GM19467 (cell line): ENCODE measurements around the gene TMTC2.

Experiments
- ATAC-seq: cut with Tn5 transposase; IDR thresholded peaks from one replicate; pipeline ENCODE4 v1.9.1; 2021; ENCODE audit warnings: mild to moderate bottlenecking, moderate library complexity; ENCODE audit not compliant: unreplicated experiment

Gene TMTC2

DNA sequence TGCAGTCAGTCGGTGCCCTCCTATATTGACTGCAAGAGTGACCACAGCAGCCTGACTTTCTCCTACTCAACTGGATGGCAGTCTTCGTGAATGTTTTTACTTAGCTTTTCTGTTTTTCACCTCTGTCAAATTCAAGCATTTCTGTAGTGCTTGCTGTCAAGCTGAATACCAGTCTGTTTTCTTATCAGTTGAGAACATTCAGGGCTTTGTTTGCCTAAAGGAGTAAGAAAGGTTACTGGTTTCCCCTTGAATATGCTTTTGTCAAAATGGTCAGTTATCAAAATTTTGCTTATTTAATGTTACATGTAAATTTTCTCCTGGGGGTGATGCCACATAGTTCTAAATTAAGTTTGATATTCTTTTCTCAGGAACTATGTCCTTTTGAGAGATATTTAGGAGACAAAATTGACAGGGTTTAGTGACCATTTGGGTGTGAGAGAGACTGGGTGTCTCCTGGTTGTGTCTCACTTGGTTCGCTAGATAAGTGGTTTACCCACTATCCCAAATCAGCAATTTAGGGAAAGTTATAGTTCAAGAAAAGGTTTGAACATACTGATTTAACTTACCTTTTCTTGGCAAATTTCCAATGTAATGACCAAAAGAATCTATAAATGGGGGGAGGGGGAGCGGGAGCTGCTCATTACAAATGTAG lies 366.3 kb downstream of the TMTC2 start:
- no peak for ATAC-seq

DNA sequence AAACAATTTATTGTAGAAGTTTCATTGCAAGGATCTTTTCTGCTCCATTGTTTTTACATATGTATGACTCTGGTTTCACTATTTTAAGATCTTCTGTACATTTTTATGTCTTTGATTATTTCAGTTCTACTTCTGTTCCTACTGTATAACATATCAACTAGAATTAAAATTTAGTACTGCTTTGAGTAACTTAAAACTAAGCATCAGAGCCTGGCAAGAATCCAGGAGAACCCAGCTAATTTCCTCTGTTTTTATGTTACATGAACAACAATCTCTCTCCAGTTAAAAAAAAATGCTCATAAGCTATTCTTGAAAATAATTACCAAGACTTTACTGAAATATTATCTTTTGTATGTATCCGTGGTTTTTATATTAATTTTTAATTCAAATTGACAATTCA lies 370.7 kb downstream of the TMTC2 start:
- no peak for ATAC-seq

DNA sequence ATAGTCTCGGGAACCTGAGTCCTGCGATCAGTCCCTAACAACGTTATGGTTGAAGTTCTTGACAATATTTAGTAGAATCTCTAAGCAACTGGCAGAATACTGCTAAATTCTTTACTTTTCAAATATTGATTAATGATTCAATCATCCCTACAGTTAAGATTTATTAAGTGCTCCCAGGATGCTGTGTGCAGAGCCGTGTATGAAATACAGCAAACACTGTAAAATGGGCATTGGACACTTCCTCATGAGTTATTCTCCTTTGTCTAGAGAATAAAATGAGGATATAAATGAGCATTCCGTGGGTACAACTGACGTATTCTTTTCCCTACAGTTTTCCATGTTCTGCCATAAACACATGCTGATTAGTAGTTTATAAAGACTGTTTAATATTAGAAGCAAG lies 372.4 kb downstream of the TMTC2 start:
- no peak for ATAC-seq

DNA sequence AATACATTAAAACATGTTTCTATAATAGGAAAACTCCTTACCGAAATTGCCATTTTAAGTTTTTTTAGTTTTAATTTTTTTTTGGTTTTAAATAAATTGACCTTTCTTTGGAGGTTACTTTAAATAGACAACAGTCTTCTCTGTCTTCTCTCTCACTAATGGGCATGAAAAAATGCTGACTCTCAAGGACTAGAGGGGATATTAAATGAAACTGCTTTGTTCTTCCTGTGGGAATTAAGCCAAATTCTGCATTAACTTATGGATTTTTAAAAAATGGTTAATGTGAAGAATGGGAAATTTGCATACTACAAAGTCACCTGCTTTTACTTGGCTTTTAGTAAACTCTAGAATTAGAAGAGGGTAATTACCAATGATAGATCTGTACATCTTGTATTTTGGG lies 378.9 kb downstream of the TMTC2 start:
- ATAC-seq: no peak

DNA sequence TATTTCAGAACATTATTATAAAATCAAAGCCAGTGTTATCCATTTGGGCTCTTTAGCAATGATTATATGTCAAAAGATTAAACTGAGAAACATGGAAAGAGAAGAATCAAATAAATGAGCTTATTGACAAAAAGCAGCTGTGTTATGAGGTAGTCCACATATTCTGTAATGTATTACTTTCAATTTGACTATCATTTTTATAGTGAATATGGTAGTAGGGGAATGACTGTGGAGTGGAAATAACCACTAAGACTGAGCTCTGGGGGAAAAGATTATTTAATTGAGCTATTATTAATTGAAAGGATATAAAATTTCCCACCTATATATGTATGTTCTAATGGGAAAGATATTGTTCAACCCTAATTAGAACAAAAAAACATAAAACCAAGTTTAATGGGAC lies 381.3 kb downstream of the TMTC2 start:
- ATAC-seq: peak; percentile 86

DNA sequence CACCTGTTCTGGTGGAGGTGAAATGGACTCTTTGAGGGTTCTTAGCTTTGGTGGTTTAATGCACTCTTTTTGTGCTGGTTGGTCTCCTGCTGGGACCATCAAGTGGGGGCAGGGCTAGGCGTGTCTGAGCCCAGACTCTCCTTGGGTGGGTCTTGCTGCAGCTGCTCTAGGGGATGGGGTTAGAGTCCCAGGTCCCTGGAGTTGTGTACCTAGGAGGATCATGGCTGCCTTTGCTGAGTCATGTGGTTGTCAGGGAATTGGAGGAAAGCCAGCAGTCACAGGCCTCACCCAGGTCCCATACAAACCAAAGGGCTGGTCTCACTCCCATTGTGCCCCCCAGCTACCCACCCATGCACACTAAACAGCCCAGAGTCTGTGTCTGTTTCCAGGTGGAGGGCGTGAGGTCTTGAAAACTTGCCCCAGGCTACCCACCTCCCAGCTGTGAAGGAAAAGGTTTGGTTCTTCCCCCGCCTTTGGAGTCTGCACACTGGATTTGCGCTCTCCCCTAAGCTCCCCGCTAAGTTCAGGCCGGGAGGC lies 387.7 kb downstream of the TMTC2 start:
- ATAC-seq: no peak

DNA sequence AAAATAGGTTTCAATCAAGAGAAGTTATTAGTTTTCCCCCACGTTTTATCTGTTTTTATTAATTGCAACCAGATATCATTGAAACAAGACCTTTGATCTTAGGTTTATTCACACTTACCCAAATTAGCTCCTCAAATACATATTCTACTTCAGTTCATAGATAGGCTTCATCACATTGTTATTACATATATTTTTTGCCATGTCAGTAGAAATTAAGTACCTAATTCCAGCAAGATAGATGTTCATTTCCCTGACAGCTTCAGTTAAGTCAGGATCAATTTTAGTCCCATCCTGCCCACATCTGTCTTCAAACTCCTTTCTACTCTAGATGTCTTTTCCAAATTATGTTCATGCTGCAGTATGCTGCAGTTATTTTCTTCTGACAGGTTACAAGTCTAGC lies 388.8 kb downstream of the TMTC2 start:
- no peak for ATAC-seq

DNA sequence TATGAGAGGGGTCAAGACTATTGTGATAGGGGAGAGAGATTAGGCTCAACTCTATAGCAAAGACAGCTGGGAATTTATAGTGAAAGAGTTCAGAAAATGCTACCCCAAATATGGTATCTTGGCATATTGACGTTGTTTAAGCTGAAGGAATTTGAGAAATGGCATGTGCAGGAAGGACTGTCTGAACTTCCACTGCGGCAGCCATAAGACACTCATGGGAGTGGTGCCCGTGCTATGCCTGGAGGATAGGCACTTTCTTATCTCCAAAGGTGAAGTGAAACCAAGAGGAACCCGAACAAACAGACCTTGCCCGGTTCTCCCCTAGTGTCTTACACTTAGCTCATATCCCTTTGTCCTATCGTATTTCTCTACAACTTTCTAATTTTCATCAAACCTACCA lies 390.3 kb downstream of the TMTC2 start:
- no peak for ATAC-seq

DNA sequence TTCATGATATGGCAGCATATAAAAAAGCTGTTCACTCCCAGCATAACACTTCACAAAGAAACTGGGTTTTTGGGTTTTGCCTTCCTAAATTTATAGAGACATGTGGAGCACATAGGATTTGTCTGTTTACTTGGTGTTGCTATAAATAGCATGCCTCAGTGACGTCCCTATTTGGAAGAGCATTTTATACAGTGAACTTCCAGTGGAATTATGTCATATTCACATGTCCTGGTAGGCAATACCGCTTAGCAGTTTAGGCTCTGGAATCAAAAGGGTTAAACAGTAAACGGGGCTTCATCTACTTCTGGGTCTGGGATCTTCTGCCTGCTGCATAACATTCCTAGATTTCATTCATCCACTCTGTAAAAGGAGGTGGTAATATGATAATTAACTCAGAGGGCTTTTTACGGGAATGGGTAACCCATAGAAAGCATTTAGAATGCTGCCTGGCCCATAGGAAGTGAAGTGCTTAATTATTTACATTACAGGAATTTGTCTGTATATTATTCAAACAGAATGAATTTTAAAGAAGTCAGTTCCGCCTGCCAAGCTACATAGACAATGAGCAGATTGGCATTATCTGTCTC lies 396.1 kb downstream of the TMTC2 start:
- ATAC-seq: no peak

DNA sequence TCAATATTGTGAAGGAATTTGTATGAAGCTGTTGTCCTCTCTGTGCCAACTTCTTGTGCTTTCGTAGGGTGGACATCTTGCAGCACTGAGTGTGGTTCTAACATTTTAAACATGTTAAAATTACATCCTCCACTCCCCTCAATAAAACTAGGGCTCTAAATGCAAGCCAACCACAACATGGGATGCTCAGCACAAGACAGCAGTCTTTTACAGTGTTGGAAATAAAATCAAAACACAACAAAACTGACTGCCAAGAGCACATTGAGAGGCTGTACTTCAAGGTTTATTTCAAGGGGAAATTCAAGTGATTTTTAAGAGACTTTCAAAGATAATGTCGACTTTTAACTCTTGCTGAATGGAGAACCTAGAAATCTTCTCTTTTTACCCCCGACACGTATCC lies 396.9 kb downstream of the TMTC2 start:
- no peak for ATAC-seq

DNA sequence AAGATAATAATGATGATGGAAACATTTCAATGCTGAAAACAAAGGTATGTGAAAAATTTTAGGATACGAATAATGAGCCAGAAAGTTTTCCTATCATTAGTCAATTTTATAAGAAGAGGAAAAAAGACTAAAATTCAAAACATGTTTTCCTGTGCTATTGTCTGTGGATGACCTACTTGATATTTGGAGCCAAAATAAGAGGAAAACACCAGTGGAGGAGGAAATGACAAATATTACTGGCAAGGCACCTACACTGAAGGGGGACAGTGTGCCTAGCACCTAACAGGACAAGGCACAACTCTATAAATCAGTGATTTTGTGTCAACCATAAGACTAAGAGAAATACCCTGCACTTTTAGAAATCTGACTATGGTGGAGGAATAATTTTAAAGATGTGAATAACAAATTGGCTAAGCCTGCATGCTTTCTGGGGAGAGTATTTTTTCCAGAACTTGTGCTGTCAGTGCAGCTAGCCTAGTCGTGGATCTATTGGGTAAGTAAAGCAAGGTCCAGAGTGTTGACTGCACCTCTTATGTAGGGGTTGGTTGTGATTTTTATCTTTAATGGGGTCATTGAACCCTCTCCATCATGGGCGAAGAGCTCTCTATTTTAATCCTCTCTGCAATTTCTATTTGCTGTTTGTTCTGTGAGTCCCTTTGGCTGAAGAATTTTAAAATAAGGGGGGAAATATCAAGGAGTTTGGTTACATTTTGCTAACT lies 398.0 kb downstream of the TMTC2 start:
- ATAC-seq: no peak

DNA sequence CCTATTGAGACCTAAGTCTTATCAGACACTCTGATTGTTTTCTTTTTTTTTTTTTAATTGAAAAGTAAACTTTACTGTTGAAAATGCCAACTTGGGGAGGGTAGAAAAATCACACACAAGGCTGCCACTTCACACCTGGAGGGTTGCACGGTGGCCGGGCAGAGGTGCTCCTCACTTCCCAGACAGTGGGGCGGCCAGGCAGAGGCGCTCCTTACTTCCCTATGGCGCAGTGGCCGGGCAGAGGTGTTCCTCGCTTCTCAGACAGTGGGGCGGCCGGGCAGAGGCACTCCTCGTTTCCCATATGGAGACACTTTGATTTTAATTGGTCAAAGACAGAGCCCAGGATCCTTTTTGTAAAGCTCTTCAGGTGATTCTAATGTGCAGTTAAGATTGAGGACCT lies 399.3 kb downstream of the TMTC2 start:
- no peak for ATAC-seq

DNA sequence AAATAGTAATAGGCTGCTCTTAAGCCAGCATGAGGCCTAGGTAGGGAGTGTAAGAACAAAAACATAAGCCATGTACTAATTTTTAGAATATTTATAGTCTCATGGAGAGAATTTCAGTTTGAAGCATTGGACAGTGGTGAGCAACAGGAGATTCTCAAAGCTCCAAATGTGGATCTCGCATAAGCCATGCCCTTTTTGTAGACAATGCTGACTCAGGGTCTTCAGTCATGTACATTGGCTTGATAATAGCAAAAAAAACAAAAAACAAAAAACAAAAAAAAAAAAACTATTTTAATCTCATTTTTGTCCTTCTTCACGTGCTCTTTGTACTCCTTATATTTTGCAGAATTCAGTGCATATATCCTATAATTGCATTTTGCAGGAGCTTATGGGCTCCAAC lies 402.9 kb downstream of the TMTC2 start:
- ATAC-seq: no peak

DNA sequence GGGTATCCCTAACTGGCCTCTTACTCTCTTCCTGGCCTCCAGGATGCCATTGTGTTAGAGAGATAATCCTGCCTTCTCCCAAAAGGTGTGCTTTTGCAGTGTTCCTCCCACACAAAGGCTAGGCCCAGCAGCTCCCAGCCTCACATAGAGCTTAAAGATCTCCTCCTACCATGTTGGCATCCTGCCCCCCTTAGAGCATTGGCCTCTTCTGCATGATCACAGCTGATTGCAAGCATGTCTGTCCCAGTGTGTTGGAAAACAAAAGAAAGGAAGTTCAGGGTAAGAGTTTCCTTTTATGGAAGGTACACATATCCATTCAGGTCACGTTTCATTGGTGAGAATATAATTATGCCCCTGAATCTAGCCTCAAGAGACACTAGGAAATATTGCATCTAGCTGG lies 405.4 kb downstream of the TMTC2 start:
- ATAC-seq: no peak

DNA sequence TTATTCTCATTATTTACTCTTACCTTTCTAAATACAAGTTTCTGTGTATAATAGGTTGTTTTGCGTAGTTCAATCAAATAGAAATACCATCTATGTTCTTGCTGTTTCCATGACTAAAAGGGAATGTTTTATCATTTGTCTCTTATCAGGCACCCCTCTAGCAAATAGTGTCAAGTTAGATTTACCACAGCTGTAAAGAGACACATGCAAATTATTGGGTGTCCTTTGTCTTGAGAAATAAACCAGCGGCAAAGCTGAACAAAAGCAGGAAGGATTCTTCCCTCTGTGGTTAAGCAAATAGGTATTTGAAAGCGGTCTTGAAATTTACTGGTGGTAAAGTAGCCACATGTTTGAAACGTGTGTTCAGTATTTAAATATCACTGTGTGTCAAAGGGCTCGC lies 405.9 kb downstream of the TMTC2 start:
- ATAC-seq: no peak

DNA sequence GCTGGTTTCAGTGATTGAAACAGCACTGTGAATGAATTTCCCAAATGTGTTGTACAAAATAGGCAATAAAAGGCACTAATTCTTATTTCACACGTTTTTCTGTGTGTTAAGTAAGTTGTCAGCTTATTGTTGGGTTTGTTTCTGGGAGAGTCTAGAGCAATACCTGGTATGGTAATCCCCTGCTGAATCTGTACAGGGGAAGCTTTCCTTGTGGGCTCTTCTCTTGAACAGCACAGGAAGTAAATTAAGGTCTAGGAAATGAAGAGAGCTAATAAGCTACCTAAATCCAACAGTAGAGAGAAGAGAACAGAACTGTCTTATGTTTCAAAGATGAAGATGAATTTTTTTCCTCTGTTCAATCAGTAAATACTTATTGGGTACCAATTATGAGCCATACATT lies 406.7 kb downstream of the TMTC2 start:
- no peak for ATAC-seq

DNA sequence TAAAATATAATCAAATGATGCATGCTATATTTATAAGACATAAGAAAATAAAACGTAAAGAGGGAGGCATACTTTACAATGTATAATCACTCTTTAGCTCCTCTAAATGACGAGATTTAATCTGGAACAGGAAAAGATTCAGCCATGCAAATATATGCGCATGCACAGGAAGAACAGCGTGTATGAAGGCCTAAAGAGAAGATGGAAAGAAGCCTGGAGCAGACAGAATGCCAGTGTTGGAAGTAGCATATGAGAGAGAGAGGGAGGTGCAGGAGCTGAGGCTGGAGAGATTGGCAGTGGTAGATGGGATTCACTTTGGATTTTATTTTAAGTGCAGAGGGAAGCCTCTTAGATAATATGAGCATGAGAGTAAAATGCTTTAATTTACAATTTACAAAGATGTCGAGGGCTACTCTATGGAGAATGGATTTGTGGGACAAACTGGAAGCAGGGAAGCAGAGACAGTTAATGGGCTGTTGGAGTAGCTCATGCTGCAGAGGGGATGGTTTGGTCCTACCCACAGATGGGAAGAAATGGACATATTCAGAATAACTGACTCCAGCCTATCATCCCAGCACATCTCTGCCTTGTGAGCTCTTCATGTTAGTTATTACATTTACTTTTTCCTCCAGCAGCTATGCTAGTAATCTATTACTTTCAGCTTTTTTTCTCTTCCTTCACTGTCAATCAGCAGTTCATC lies 411.1 kb downstream of the TMTC2 start:
- no peak for ATAC-seq

DNA sequence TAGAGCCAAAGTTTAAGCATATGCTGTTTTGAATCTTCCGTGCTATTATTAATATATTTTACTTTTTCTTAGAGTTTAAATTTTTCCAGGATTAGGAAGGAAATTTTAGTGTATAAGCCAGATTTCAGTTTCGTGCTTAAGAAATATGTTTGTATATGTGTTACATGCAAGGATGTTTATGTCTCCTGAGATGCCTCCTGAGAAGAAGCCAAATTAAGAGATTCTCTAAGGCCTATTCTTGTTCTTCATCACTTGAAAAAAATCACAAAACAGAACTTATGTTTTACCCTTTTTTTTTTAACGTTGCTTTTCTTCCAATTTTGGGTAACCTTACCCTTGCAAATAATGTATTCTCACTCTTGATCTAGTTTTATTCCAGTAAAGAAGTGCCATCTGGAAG lies 412.7 kb downstream of the TMTC2 start:
- ATAC-seq: no peak

DNA sequence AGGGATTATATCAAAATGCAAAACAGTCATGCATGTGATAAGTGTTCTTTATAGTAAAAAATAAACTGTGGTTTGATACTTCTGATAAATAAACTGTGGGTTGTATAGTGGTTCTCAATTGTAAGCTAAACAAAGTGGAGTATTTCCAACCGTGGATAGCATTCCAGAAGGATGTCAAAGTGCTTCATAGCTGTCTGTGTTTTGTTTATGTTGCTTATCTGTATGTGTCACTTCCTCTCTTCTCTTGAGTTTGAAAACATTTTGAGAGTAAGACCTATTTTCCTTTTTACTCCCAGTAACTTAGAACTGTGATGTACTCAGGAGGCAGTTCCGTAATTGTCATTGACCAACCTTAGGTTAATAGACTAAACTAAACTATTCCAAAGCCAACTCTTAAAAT lies 415.8 kb downstream of the TMTC2 start:
- ATAC-seq: no peak

DNA sequence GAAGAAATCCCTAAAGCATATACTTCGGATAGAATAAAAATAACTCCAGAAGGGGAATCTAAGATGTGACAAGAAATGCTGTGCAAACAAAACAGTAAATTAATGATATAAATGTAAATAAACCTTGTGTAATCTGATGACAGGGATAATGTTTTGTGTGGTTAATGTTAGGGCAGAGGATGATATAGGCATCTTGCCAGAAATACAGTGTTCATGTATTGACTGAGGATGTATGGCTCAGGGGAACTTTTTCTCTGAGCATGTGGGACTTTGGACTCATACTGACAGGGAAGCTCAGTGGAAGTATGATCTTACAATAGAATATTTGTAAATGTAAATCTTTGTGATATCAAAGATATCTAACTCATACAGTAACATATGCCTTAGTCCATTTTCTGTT lies 420.2 kb downstream of the TMTC2 start:
- ATAC-seq: no peak

DNA sequence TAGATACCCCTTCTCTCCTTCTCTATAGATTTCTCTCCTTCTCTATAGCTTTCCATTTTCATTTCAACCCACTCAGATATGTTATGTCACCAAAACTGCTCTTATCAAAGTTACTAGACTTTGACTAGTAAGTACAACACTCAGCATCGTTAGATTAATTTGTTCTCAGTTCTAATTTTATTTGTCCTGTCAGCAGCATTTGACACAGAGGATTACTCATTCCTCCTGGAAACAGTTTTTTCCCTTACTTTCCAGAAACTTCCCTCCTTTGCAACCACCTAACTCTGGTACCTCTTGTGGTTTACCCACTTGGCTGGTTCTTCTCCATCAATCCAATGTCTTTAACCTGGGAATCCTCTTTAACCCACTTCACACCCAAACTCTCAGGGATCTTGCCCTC lies 423.7 kb downstream of the TMTC2 start:
- ATAC-seq: no peak

DNA sequence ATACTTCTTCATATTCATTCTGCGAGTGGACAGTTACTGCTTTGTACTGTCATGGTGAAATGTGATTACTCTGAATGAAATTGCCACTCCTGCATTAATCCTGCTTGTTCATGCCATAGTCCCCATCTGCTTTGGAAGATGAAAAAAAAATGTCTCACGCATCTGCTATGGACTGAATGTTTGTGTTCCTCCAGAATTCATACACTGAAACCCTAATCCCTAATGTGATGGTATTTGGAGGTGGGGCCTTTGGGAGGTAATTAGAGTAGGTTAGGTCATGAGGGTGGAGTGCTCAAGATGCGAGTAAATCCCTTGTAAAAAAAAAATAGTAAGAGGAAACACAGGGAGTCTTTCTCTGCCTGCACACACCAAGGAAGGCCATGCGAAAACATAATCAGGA lies 427.2 kb downstream of the TMTC2 start:
- ATAC-seq: no peak
